Activated naive CD8-positive, alpha-beta T cell treated with anti-CD3 and anti-CD28 coated beads, Interleukin-2, amount 10 ng/mL, durations not matched to agents 7 days and 5 days (primary cell): Measurements from ENCODE around the gene CHRDL2. TPM values are rescaled to one million over a fixed set of nuclear protein-coding genes. Genes with fewer than 3 reads are reported as not detected.

Source experiments
- ATAC-seq: fragments of 150-1000 bp; cut with Tn5 transposase; one replicate; pipeline ENCODE4 v1.10.0; 2021; ENCODE audit warnings: low read depth, moderate library complexity
- POLR2A ChIA-PET: fragments of 350-600 bp; sonication (Branson Sonifier 250); formaldehyde crosslinking; loops from one replicate; lab custom pipeline; 2021; ENCODE audit warnings: antibody characterized with exemption; lab: Charles Lee
- DNase-seq: peaks from one replicate; pipeline ENCODE4 v3.0.0; 2021
- H3K27ac Mint-ChIP-seq: one replicate; pipeline ENCODE4 v1.8.0; 2022; ENCODE audit warnings: mild to moderate bottlenecking, mixed read lengths
- H3K27me3 Mint-ChIP-seq: one replicate; pipeline ENCODE4 v1.8.0; 2022; ENCODE audit warnings: mild to moderate bottlenecking, moderate library complexity, mixed read lengths
- H3K36me3 Mint-ChIP-seq: one replicate; pipeline ENCODE4 v1.8.0; 2021; ENCODE audit warnings: mild to moderate bottlenecking, mixed read lengths
- H3K4me1 Mint-ChIP-seq: one replicate; pipeline ENCODE4 v1.8.0; 2021; ENCODE audit warnings: mixed read lengths
- H3K4me3 Mint-ChIP-seq: one replicate; pipeline ENCODE4 v1.8.0; 2022; ENCODE audit warnings: mild to moderate bottlenecking, moderate library complexity, mixed read lengths
- H3K9me3 Mint-ChIP-seq: one replicate; pipeline ENCODE4 v1.8.0; 2021; ENCODE audit warnings: mixed read lengths
- total RNA-seq, 2 experiments: library from RNA; stranded (reverse); gene quantifications; one replicate each; pipeline ENCODE4 v1.2.3, GENCODE V29; 2021

CHRDL2 gene
- total RNA-seq, 2 experiments from 2014 or later: not detected

DNA sequence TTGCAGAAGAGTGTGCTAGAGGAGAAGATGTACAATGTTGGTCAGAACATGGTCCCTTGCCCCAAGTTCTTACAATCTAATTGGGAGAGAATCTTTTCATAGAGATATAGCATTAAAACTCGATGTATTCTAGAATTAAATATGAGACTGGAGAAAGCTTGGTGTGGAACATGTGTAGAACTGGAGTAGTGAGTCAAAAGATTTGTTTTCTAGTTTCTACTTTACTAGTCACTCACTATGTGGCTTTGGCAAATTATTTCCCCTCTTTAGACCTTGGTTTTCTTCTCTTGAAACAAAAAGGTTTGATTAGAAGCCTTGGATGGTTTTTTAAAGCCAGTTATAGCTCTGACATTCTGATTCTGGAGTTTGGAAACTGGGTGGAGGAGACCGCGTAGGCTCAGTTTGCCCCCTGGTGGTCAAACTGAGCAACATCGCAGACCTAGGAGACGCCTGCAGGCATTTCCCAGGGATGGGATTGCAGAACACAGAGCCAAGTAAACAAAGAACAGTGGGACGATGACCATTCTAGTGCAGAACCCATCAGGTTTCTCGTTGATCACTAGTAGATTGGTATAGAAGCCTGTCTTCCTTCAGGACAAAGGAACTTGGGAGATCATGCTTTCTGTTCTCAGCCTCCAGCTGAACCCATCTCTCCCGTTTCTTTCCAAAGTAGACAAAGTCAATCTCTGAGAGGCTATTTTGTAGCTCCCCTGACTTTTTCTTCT is 8.5 kb upstream of the CHRDL2 start:
- no peak overlapping the region for H3K4me3 Mint-ChIP-seq
- peaks cover 2% of the 10 kb centered on the region for H3K4me1 Mint-ChIP-seq
- POLR2A ChIA-PET: no interaction called here
- H3K9me3 Mint-ChIP-seq: no peaks in the 10 kb centered on the region
- no peak for DNase-seq
- H3K27me3 Mint-ChIP-seq: peaks cover 21% of the 10 kb centered on the region
- no peaks in the 10 kb centered on the region for H3K36me3 Mint-ChIP-seq
- H3K27ac Mint-ChIP-seq: no peak overlapping the region
- peak; percentile 82 for ATAC-seq

DNA sequence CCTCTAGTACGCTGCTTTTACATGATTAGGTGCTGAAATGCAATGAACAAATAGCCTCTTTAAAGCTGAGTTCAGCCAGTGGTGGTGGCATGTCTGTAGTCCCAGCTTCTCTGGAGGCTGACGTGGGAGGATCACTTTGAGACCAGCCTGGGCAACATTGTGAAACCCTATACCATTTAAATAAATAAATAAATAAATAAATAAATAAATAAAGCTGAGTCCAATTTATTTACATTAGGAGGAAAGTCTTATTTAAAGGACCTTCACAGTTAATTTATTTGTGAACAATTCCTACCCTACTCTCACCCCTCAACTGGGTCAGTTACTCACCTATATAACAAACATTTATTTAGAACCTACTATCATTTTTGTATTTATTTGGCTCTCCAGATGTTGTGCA is 4.8 kb upstream of the CHRDL2 start:
- Mint-ChIP-seq H3K9me3 (no peaks in the 10 kb centered on the region), H3K4me3 (no peak overlapping the region), H3K4me1 (peaks cover 4% of the 10 kb centered on the region), H3K27ac (no peak overlapping the region), H3K27me3 (peaks cover 47% of the 10 kb centered on the region), H3K36me3 (no peaks in the 10 kb centered on the region)
- POLR2A ChIA-PET: no interaction called here
- DNase-seq (no peak), ATAC-seq (no peak)

DNA sequence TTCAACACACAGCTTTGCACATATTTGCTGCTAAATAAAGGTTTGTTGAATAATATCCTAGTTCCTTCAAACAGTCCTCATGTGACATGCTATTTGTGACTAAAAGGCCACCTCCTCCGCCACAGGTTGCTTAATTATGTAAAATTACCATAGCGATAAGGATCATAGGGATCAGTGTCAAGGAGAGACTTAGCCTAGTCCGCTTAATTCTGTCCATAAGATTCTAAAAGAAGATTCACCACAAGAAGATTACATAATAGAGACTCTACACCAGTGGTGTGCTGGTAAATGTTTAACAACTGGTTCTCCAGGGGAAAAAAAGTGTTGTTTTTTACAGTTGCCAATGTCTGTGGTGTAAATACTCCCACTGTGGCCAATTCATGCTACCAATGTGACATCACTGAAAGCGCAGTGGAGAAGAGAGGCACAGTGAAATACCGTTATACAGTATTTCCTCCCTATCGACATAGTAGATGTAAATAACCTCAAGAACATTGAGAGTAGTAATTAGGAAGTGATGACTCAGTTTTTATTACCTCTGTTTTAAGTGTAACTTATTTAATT is 4.2 kb upstream of the CHRDL2 start:
- peaks cover 53% of the 10 kb centered on the region for H3K27me3 Mint-ChIP-seq
- H3K9me3 Mint-ChIP-seq: no peaks in the 10 kb centered on the region
- DNase-seq: no peak
- POLR2A ChIA-PET: no interaction called here
- H3K36me3 Mint-ChIP-seq: no peaks in the 10 kb centered on the region
- ATAC-seq: no peak
- no peak overlapping the region for H3K27ac Mint-ChIP-seq
- peaks cover 7% of the 10 kb centered on the region for H3K4me1 Mint-ChIP-seq
- no peak overlapping the region for H3K4me3 Mint-ChIP-seq

DNA sequence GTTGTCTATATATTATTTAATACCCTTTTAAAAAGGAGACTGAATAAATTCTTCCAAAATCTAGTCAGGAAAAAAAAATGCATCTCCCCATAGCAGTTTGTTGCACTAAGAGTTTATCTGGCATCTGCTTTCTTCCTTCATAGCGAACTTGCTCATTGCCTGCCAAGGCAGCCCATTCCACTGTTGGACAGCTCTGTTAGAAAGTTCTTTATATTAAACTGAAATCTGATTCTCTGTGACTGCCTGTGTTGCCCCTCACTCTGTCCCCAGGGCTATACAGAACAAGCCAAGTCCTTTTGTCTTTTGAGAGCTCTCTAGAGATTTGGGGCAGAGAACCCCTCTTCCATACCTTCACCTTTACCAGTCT is 3.3 kb upstream of the CHRDL2 start:
- H3K27ac Mint-ChIP-seq: no peak overlapping the region
- peaks cover 59% of the 10 kb centered on the region for H3K27me3 Mint-ChIP-seq
- POLR2A ChIA-PET: no interaction called here
- ATAC-seq (no peak), DNase-seq (no peak)
- H3K4me3 Mint-ChIP-seq: no peak overlapping the region
- no peaks in the 10 kb centered on the region for H3K36me3 Mint-ChIP-seq
- H3K4me1 Mint-ChIP-seq: peaks cover 5% of the 10 kb centered on the region
- no peaks in the 10 kb centered on the region for H3K9me3 Mint-ChIP-seq

DNA sequence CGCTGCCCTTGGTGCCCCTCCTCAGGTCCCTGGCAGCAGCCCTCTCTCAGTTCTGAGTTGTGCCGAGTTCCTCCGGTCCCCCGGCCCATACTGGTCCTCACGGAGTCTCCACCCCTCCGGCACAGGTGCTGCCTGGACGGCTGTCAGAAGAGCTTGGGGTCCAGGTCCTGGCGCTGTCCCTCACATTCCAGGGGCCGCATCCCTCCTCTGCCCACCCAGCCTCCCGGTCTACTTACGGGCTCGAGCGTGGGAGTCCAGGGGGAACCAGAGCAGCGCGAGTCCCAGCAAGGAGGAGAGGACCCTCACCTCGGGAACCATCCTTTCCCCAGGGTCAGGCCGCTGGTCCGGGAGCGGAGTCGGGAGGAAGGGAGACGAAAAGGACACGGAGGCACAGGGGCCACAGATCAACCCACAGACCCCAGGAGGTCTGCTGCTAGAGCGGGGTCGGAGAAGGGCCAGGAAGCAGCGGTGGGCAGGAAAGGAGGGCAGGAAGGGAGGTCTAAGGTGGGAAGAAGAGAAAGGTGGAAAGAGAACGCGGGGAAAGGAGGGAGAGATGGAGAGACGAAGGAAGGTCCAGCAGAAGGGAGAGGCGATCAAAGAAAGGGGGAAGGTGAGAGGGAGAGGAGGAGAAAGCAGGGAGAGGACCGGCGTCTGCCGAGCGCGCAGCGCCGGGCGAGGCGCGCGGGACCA is 510 bp downstream of the CHRDL2 start:
- DNase-seq: no peak
- H3K9me3 Mint-ChIP-seq: no peaks in the 10 kb centered on the region
- no peak overlapping the region for H3K27ac Mint-ChIP-seq
- peaks cover 5% of the 10 kb centered on the region for H3K4me1 Mint-ChIP-seq
- POLR2A ChIA-PET: no interaction called here
- H3K27me3 Mint-ChIP-seq: peaks cover 72% of the 10 kb centered on the region
- ATAC-seq: no peak
- peak overlapping the region; percentile 45 for H3K4me3 Mint-ChIP-seq
- H3K36me3 Mint-ChIP-seq: no peaks in the 10 kb centered on the region

DNA sequence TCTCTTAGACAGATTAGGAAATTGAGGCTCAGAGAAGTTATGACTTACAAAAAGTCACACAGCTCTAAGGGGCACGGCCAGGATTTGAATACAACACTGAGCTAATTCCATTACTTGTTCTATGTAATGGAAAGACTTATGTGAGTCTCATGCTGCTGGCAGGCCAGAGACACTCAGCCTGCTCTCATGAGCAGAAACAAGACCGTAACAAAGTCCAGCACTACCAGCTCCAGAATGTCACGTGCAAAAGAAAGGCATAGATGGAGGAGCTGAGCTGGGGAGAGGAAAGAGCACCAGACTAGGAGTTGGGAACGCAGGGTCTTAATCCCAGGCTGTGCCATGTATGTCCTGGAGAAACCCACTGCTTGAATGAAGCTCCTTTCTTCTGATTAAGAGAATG is 1.8 kb downstream of the CHRDL2 start:
- no peaks in the 10 kb centered on the region for H3K36me3 Mint-ChIP-seq
- peaks cover 5% of the 10 kb centered on the region for H3K4me1 Mint-ChIP-seq
- H3K4me3 Mint-ChIP-seq: no peak overlapping the region
- DNase-seq: no peak
- H3K9me3 Mint-ChIP-seq: no peaks in the 10 kb centered on the region
- peaks cover 72% of the 10 kb centered on the region for H3K27me3 Mint-ChIP-seq
- no peak for ATAC-seq
- no peak overlapping the region for H3K27ac Mint-ChIP-seq
- POLR2A ChIA-PET: no interaction called here

DNA sequence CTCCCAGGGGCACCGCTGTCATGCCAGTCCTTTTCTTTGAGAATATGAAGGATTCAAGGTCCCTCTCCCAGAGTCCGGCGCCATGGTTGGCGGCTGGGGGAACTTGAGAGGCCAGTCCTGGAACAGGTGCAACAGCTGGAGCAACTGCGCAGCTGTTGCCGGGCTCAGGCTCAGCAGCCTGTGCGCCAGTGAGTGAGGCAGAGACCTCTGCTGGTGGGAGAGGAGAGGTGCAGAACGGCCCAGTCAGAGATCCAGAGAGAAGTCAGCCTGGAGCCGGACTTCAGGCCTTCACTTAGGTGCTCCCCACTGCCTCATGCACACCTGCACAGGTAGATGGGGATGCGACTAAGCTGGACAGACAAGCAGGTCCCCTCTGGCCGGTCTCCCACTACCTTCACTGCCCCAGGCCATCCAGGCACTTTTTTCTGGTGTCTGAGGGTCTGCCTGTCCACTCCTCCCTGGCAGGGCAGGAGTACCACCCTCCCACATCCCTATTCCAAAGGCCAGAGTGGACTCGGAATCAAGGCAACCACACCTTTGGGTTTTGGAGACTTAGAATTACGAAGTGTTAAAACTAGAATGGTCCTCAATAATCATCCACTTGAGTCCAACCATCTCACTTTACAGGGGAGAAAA is 4.6 kb downstream of the CHRDL2 start:
- Mint-ChIP-seq H3K9me3 (no peaks in the 10 kb centered on the region), H3K27me3 (peaks cover 57% of the 10 kb centered on the region), H3K27ac (no peak overlapping the region), H3K36me3 (no peaks in the 10 kb centered on the region), H3K4me1 (peaks cover 3% of the 10 kb centered on the region), H3K4me3 (no peak overlapping the region)
- POLR2A ChIA-PET: no interaction called here
- DNase-seq: peak; percentile 58
- peak; percentile 90 for ATAC-seq

DNA sequence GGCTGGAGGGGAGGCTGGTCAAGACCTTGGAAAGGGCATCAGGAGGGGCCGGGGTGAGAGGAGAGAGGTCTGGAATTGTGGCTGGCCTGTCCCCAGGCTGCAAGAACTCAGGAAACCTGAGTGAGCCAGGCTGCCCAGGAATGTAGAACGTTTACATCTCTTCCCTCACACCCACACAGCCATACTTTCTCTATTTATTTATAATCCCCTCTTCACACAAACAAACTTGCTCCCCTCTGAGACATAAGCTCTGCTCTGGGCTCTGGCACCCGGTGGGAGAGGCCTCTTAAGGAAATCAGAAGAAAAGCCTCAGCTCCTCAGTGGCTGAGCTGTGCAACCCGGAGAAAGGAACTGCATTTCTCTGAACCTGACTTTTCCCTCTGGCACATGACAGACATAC is 5.5 kb downstream of the CHRDL2 start:
- ATAC-seq: no peak
- Mint-ChIP-seq H3K4me1 (peaks cover under 1% of the 10 kb centered on the region), H3K4me3 (no peak overlapping the region), H3K9me3 (no peaks in the 10 kb centered on the region), H3K27me3 (peaks cover 51% of the 10 kb centered on the region), H3K36me3 (no peaks in the 10 kb centered on the region), H3K27ac (no peak overlapping the region)
- POLR2A ChIA-PET: no interaction called here
- no peak for DNase-seq

DNA sequence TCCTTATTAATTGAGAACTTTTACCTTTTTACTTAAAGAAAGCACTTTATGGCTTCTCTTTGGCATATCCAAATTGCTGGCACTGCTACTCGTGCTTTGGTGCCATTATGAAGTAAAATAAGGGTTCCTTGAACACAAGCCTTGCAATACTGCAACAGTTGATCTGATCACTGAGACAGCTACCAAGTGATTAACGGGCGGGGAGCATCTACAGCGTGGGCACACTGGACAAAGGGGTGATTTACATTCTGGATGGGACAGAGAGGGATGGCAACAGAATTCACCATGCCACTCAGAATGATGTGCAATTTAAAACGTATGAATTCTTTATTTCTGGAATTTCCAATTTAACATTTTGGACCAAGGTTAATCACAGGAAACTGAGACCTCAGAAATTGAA is 7.7 kb downstream of the CHRDL2 start:
- H3K27me3 Mint-ChIP-seq: peaks cover 31% of the 10 kb centered on the region
- H3K4me3 Mint-ChIP-seq: no peak overlapping the region

DNA sequence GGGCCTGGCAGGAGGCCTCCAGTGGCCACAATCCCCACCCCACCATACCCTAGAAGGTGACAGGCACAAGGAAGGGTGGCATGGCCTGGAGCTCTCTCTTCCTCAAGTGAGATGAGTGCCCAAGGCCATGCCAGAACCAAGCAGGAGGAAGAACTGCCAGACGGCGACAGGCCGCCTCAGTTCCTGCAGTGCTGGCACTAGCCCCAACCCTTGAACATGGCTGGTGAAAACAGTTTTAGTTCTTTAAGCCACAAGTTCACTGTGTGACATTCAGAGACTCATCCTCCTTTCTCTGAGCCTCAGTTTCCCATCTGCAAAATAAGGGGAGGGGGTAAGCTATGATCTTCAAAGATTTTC is 9.8 kb downstream of the CHRDL2 start:
- H3K4me1 Mint-ChIP-seq: no peaks in the 10 kb centered on the region

More for the DNA sequence above, 7.7 kb downstream of the CHRDL2 start:
- no peak for ATAC-seq
- Mint-ChIP-seq H3K36me3 (no peaks in the 10 kb centered on the region), H3K9me3 (no peaks in the 10 kb centered on the region), H3K4me1 (no peaks in the 10 kb centered on the region), H3K27ac (no peak overlapping the region)
- DNase-seq: no peak
- POLR2A ChIA-PET: no interaction called here

DNA sequence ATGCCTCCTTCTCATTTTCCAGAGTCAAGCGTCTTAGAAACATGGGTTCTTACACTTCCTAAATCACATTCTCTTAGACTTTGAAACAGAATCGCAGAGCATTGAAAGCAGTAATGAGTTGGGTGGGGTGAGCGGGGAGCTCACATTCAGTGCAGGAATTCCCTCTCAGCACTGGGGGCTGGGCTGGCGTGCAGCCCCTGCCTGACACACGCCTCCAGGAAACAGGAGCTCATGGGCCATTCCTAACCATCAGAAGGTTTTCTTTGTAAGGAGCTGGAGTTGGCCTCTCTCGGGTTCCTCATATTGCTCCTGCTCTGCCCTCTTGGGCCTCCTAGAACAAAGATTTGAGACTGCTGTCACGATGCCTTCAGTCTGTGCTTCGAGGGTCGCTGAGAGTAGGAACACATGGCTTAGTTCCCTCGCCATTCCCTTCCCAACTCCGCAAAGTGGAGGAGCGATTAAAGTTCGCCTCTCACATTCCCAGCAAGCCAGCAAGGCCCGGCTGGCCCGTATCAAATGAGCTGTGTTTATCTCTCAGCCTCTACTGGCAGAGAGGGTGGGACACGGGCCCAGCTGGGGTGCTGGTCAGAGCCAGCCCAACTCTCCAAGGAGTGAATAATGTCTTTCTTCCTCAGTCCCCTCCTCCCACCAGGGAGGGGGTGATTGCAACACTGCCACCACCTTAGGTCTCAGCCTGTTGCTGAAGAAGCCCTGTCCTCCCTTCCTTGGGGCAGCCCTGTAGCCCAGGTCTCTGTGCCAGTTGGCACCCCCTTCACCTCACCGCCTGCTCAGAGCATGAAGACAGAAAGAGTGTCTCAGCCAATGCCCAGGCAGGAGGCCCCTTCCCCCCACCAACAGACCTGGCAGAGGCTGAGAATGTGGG is 10.4 kb downstream of the CHRDL2 start:
- no peak for DNase-seq
- no peak for ATAC-seq
- Mint-ChIP-seq H3K27me3 (peaks cover 20% of the 10 kb centered on the region), H3K27ac (no peak overlapping the region), H3K36me3 (no peaks in the 10 kb centered on the region), H3K4me1 (no peaks in the 10 kb centered on the region), H3K4me3 (no peak overlapping the region), H3K9me3 (no peaks in the 10 kb centered on the region)
- POLR2A ChIA-PET: no interaction called here

More for the DNA sequence above, 9.8 kb downstream of the CHRDL2 start:
- H3K27ac Mint-ChIP-seq: no peak overlapping the region
- H3K27me3 Mint-ChIP-seq: peaks cover 21% of the 10 kb centered on the region
- POLR2A ChIA-PET: no interaction called here
- H3K36me3 Mint-ChIP-seq: no peaks in the 10 kb centered on the region
- H3K4me3 Mint-ChIP-seq: no peak overlapping the region
- DNase-seq (no peak), ATAC-seq (no peak)
- no peaks in the 10 kb centered on the region for H3K9me3 Mint-ChIP-seq

DNA sequence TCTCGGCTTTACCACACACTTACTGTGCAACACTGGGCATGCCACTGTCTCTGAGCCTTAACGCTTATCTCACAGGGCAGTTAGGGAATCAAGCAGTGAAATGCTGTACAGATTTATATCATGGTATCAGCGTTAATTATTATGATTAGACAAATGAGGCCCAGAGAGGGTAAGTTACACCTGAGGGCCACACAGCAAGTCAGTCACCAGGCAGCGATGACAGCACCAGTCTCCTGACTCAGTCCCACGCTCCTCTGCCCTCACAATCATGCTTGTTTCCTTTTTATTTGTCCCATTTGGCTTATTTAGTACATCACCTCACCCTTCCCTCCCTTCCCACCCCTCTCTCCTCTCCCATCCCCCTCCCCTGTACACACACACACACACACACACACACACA is 12.2 kb downstream of the CHRDL2 start:
- no peak overlapping the region for H3K4me3 Mint-ChIP-seq
- ATAC-seq: no peak
- no peak for DNase-seq
- no peaks in the 10 kb centered on the region for H3K36me3 Mint-ChIP-seq
- no peaks in the 10 kb centered on the region for H3K9me3 Mint-ChIP-seq
- POLR2A ChIA-PET: no interaction called here
- no peak overlapping the region for H3K27ac Mint-ChIP-seq
- no peaks in the 10 kb centered on the region for H3K4me1 Mint-ChIP-seq
- peaks cover 6% of the 10 kb centered on the region for H3K27me3 Mint-ChIP-seq
